Sigmoid colon (tissue), 7 donors: ENCODE data around the gene NSUN7. TPM values are rescaled to one million over a fixed set of nuclear protein-coding genes. Genes with fewer than 3 reads are reported as not detected.
A peak's percentile ranks its signal among the peaks of the same experiment; 100 is the strongest.

Experiments
- DNase-seq: peaks from one replicate; pipeline ENCODE4 v3.0.0-alpha.2; 2019
- H3K27ac ChIP-seq, 4 donors: fragments of 200-600 bp; sonication (generic); one replicate each; pipeline ENCODE4 v1.5.1; 2016 to 2019; ENCODE audit warnings: mild to moderate bottlenecking in 1 of 4
- H3K27me3 ChIP-seq, 3 donors: fragments of 200-600 bp; sonication (generic); one replicate each; pipeline ENCODE4 v1.5.1; 2019; ENCODE audit warnings: mild to moderate bottlenecking in 1 of 3
- H3K36me3 ChIP-seq, 4 donors: fragments of 200-600 bp; sonication (generic); one replicate each; pipeline ENCODE4 v1.5.1; 2016 to 2019
- H3K4me1 ChIP-seq, 4 donors: fragments of 200-600 bp; sonication (generic); one replicate each; pipeline ENCODE4 v1.5.1; 2017 to 2019
- H3K4me3 ChIP-seq, 4 donors: fragments of 200-600 bp; sonication (generic); one replicate each; pipeline ENCODE4 v1.5.1; 2017 to 2019; ENCODE audit warnings: mild to moderate bottlenecking in 2 of 4, moderate library complexity in 1 of 4
- H3K9me3 ChIP-seq, 4 donors: fragments of 200-600 bp in 3 of 4; sonication (generic) in 3 of 4; one replicate each; pipeline versions ENCODE4 v1.5.1 to v1.6.1; 2013 to 2019
- CTCF ChIP-seq, 4 experiments: fragments of 450-650 bp in 3 of 4; fragments of 200-600 bp in 1 of 4; IDR thresholded peaks; one replicate each; pipeline ENCODE4 v1.5.1; 2016 to 2019; ENCODE audit warnings: antibody characterized with exemption in 4 of 4, mild to moderate bottlenecking in 3 of 4, moderate library complexity in 2 of 4
- EP300 ChIP-seq, 4 donors: sonication (generic); formaldehyde crosslinking; IDR thresholded peaks; one replicate each; pipeline ENCODE4 v1.6.1; 2017; ENCODE audit warnings: antibody characterized with exemption in 4 of 4
- POLR2A ChIP-seq, 2 donors: fragments of 450-650 bp; IDR thresholded peaks; one replicate each; pipeline ENCODE4 v1.6.1; 2016; ENCODE audit warnings: antibody characterized with exemption in 2 of 2, mild to moderate bottlenecking in 2 of 2, moderate library complexity in 2 of 2
- POLR2AphosphoS5 ChIP-seq, 4 donors: sonication (generic); formaldehyde crosslinking; IDR thresholded peaks; one replicate each; pipeline ENCODE4 v1.6.1; 2017; ENCODE audit warnings: antibody characterized with exemption in 4 of 4
- WGBS, 2 donors: extraction: QIAGEN DNeasy Blood & Tissue Kit; methylation state at CpG; one replicate each; pipeline ENCODE4 v1.1.7; 2013; 5-methylcytosine and 5-hydroxymethylcytosine counted together
- intact Hi-C: fragments of 100-400 bp; cut with DNase I; formaldehyde crosslinking; loops from one replicate; pipeline ENCODE4 v1.15.1; 2023
- polyA plus RNA-seq, 3 donors: library from polyadenylated mRNA; stranded (reverse); fragments of 200-250 nt; gene quantifications; one replicate each; pipeline ENCODE4 v1.2.3, GENCODE V29; 2013
- total RNA-seq, 4 donors: library from RNA; depleted of rRNA; stranded (reverse); fragments of >200 nt; gene quantifications; one replicate each; pipeline ENCODE4 v1.1.0, GENCODE V29; 2016
- donor health status: healthy with polysubstance abuse.
- donor health status: Bipolar disorder and iron deficiency.
- donor health status: healthy.

The NSUN7 gene
- total and polyA plus RNA-seq, 7 donors = 1.4 to 7.5 (median 3.6) TPM

- H3K9me3 ChIP-seq = no peaks in the 10 kb centered on the region
- H3K4me3 ChIP-seq = no peak overlapping the region
- TF ChIP-seq POLR2A (IDR thresholded peaks at IDR 0.05) = no peak
- no peak for TF ChIP-seq POLR2AphosphoS5 (IDR thresholded peaks at IDR 0.05)
- TF ChIP-seq CTCF (IDR thresholded peaks at IDR 0.05) = no peak
- no peak for TF ChIP-seq EP300 (IDR thresholded peaks at IDR 0.05)
- H3K27ac ChIP-seq = no peak overlapping the region
- H3K27me3 ChIP-seq = no peaks in the 10 kb centered on the region
- DNase-seq = peak; percentile 25
- intact Hi-C loops = no loop called here
- 75 to 91% methylated on average over 5 of the region's 5 CpGs for WGBS, 2 donors
- no peaks in the 10 kb centered on the region for H3K36me3 ChIP-seq
- H3K4me1 ChIP-seq = peaks cover 0 to 7% (median under 1%) of the 10 kb centered on the region in 4 donors
These were observed 98.5 kb downstream of the NSUN7 start for GRCh38 chr4:40848251-40848650.

DNA sequence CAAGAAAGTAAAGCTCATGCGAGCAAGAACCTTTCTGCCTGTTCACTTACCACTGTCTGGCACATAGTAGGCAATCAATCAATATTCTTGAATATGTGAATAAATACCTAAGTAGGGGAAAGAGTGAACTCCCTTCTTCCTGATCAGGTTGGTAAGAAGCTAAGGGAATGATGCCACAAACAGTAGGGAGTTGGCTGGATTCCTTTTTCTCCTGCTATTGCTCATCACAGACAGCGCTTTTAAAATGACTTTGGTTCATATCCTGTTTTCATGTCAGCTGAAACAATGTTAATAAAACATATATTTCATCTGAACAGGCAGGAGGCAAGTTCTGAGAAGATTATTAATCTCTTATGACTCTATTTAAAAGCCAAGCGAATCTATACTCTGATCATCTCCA, 99.2 kb downstream of the NSUN7 start:
- Histone ChIP-seq H3K4me1 (peaks cover 0 to 7% (median 0%) of the 10 kb centered on the region in 4 donors), H3K36me3 (no peaks in the 10 kb centered on the region), H3K27ac (no peak overlapping the region), H3K4me3 (no peak overlapping the region), H3K27me3 (no peaks in the 10 kb centered on the region), H3K9me3 (no peaks in the 10 kb centered on the region)
- intact Hi-C loops = no loop called here
- WGBS, 2 donors = 89 to 95% methylated on average over 3 of the region's 3 CpGs
- no peak for TF ChIP-seq POLR2A (IDR thresholded peaks at IDR 0.05)
- no peak for TF ChIP-seq CTCF (IDR thresholded peaks at IDR 0.05)
- TF ChIP-seq POLR2AphosphoS5 (IDR thresholded peaks at IDR 0.05) = no peak
- TF ChIP-seq EP300 (IDR thresholded peaks at IDR 0.05) = no peak
- DNase-seq = no peak

DNA sequence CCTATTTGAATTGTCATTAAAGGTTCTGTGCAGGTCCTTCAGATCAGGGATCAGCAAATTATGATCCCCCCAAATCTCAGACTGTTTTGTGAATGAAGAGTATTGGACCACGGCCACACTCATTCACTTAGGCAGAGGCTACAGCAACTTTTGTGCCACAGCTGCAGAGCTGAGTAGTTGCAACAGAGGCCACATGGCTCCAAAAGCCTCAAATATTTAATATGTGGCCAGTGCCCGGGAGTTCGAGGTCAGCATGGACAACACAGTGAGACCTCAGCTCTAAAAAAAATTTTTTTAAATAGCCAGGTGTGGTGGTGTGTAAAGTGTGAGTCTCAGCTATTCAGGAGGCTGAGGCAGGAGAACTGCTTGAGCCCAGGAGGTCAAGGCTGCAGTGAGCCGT, 100.7 kb downstream of the NSUN7 start:
- H3K9me3 ChIP-seq = no peaks in the 10 kb centered on the region
- no peak for TF ChIP-seq POLR2AphosphoS5 (IDR thresholded peaks at IDR 0.05)
- TF ChIP-seq CTCF (IDR thresholded peaks at IDR 0.05) = no peak
- TF ChIP-seq POLR2A (IDR thresholded peaks at IDR 0.05) = no peak
- no peak for TF ChIP-seq EP300 (IDR thresholded peaks at IDR 0.05)
- no peak overlapping the region for H3K27ac ChIP-seq
- no peaks in the 10 kb centered on the region for H3K27me3 ChIP-seq
- intact Hi-C loops = no loop called here
- DNase-seq = no peak
- 90 to 93% methylated on average over 4 of the region's 4 CpGs for WGBS, 2 donors
- H3K4me1 ChIP-seq = no peaks in the 10 kb centered on the region
- H3K4me3 ChIP-seq = no peak overlapping the region
- no peaks in the 10 kb centered on the region for H3K36me3 ChIP-seq

- no peak for DNase-seq
- H3K36me3 ChIP-seq = no peaks in the 10 kb centered on the region
- H3K4me3 ChIP-seq = peak overlapping the region in 3 of 4 donors; percentile 14 to 44 (median 39)
- WGBS, 2 donors = 53 to 86% methylated on average over 16 of the region's 16 CpGs
- H3K4me1 ChIP-seq = peaks cover 0 to 15% (median 10%) of the 10 kb centered on the region in 4 donors
- intact Hi-C loops = no loop called here
- H3K27me3 ChIP-seq = no peaks in the 10 kb centered on the region
- H3K27ac ChIP-seq = no peak overlapping the region
- TF ChIP-seq POLR2AphosphoS5 (IDR thresholded peaks at IDR 0.05) (no peak), CTCF (IDR thresholded peaks at IDR 0.05) (no peak), EP300 (IDR thresholded peaks at IDR 0.05) (no peak), POLR2A (IDR thresholded peaks at IDR 0.05) (no peak)
- no peaks in the 10 kb centered on the region for H3K9me3 ChIP-seq
These were observed 106.6 kb downstream of the NSUN7 start for GRCh38 chr4:40856277-40856839.
